Esophagus mucosa (tissue), 1 donor: ENCODE data around the gene SRCIN1. TPM values are rescaled to one million over a fixed set of nuclear protein-coding genes. Genes with fewer than 3 reads are reported as not detected.
"Not testable (repeated sequence)": the region's sequence is repeated elsewhere in the genome, so short reads cannot be mapped to it uniquely, and the experiment has no call there.

Source experiments
- ATAC-seq: fragments of 200-7000 bp; cut with Tn5 transposase; one replicate; pipeline ENCODE4 v1.9.1; 2020
- total RNA-seq: library from RNA; stranded (reverse); gene quantifications from one replicate; pipeline ENCODE4 v1.2.4, GENCODE V29; 2023
- donor health status: DM: yes; HTN: yes; CAD: no.

The SRCIN1 gene, protein sequence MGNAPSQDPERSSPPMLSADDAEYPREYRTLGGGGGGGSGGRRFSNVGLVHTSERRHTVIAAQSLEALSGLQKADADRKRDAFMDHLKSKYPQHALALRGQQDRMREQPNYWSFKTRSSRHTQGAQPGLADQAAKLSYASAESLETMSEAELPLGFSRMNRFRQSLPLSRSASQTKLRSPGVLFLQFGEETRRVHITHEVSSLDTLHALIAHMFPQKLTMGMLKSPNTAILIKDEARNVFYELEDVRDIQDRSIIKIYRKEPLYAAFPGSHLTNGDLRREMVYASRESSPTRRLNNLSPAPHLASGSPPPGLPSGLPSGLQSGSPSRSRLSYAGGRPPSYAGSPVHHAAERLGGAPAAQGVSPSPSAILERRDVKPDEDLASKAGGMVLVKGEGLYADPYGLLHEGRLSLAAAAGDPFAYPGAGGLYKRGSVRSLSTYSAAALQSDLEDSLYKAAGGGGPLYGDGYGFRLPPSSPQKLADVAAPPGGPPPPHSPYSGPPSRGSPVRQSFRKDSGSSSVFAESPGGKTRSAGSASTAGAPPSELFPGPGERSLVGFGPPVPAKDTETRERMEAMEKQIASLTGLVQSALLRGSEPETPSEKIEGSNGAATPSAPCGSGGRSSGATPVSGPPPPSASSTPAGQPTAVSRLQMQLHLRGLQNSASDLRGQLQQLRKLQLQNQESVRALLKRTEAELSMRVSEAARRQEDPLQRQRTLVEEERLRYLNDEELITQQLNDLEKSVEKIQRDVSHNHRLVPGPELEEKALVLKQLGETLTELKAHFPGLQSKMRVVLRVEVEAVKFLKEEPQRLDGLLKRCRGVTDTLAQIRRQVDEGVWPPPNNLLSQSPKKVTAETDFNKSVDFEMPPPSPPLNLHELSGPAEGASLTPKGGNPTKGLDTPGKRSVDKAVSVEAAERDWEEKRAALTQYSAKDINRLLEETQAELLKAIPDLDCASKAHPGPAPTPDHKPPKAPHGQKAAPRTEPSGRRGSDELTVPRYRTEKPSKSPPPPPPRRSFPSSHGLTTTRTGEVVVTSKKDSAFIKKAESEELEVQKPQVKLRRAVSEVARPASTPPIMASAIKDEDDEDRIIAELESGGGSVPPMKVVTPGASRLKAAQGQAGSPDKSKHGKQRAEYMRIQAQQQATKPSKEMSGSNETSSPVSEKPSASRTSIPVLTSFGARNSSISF
- total RNA-seq: 6.6 TPM

GRCh38 chr17:38605841-38606645 is at the start of gene SRCIN1:
TSS of gene SRCIN1 (minus strand) at chr17:38605952. CDS start at chr17:38605705, 247 bp downstream.
- peak; percentile 45 for ATAC-seq

DNA sequence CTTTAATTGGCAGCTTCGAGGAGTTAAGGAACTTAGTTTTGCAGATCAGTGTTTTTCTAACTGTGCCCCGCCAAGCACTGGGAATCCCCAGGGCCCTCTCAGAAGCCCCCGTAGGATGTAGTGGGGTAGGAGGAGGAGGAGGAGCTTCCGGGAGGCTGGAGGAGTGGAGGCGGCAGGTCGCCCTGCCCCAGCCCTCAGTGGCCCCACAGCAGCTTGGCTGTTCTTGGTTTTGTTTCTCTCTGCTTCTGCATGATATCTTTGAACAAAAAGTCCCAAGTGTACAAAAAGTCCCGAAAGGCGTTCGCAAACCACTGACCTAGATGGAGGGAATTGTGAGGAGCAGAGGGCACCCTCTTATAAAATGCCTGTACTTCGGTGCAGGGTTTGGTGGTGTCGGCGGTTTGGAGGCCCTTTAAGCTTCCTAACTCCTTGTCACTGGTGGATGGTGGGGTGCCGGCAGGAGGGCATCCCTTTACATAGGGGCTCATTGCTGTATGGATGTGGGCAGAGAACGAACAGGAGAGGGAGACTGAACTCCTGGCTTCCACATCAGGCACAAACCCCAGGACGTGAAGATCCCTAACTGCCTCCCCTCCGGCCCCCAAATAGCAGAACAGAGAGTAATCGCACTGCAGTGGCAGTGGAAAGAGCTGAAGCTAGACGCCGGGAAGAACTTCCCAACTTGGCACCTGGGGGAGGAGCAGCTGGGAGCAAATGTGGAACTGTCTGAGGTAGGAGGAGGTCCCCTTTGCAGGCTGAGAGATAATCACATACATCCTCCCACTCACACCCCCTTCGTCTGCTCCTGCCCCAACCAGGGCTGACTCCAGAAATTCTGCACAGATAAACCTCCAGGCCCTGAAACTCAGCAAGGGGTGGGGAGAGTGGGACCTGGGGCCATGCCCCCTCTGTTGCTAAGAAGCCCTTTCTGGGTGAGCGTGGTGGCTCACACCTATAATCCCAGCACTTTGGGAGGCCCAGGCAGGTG is 49.0 kb upstream of the SRCIN1 start:
- no peak for ATAC-seq

DNA sequence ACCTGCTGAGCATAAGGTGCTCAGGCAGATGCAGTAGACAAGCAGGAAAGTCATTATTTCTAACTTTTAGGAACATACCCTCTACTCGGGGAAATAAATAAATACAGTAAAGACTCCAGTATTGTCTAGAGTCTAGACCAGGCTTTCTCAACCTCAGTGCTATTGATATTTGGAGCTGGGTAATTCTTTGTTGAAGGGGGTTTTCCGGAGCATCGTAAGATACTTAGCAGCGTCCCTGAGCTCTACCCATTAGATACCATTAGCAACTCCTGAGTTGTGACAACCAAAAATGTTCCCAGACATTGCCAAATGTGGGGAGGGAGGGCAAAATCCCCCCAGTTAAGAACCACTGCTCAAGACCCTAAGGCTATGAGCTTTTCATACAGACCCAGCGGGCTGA is 47.9 kb upstream of the SRCIN1 start:
- ATAC-seq: no peak

DNA sequence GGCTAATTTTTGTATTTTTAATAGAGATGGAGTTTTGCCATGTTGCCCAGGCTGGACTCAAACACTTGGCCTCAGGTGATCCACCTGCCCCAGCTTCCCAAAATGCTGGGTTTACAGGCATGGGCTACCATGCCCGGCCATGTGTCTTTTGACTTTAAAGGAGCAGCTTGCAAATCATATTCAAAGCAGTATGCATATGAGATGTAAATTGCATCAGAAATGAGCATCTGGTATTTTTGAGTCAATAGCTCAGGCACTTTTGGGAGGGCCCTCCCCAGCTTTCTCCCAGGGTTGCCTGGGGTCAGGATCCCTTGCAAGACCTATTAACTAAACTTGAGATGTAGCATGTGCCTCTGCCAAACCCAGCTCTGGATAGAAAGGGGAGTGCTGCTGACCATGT is 47.5 kb upstream of the SRCIN1 start:
- no peak for ATAC-seq

DNA sequence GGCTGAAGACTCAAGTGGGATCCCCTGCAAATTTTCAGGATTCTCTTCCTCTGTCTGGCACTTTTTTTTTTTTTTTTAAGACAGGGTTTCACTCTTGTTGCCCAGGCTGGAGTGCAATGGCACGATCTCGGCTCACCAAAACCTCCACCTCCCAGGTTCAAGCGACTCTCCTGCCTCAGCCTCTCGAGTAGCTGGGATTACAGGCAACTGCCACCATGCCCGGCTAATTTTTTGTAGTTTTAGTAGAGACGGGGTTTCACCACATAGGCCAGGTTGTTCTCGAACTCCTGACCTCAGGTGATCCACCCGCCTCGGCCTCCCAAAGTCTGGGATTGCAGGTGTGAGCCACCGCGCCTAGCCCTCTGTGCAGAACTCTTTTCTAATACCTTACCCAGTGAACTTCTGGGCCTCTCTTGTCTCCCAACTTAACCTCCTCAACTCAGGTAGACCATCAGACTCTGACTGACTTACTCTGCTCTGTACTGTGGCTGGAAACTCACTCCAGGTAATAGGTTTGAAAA is 45.0 kb upstream of the SRCIN1 start:
- ATAC-seq: not testable (repeated sequence)

DNA sequence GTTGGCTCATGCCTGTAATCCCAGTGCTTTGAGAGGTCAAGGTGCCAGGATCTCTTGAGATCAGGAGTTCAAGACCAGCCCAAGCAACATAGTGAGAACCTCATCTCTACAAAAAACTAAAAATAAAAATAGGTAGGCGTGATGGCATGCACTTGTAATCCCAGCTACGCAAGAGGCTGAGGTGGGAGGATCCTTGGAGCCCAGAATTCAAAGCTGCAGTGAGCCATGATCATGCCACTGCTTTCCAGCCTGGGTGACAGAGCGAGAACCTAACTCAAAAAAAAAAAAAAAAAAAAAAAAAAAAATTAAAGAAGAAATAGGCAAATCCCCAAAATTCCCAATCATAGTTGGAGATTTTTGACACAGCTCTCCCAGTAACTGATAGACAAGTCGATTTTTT is 32.2 kb upstream of the SRCIN1 start:
- no peak for ATAC-seq

- no peak for ATAC-seq
Measured at GRCh38 chr17:38636054-38636453, 30.3 kb upstream of the SRCIN1 start.

DNA sequence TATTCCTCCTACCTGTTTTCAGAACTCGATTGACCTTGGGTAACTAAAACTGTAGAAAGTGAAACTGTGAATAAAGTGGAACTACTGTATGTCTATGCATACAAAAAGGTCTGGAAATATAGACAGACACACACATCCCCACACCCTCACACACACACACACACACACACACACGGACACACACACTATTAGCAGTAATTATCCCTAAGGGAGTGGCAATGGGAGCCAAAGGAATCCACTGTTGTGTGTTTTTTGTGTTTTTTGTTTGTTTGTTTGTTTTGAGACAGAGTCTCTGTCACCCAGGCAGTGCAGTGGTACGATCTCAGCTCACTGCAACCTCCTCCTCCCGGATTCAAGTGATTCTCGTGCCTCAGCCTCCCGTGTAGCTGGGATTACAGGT is 26.6 kb upstream of the SRCIN1 start:
- no peak for ATAC-seq

DNA sequence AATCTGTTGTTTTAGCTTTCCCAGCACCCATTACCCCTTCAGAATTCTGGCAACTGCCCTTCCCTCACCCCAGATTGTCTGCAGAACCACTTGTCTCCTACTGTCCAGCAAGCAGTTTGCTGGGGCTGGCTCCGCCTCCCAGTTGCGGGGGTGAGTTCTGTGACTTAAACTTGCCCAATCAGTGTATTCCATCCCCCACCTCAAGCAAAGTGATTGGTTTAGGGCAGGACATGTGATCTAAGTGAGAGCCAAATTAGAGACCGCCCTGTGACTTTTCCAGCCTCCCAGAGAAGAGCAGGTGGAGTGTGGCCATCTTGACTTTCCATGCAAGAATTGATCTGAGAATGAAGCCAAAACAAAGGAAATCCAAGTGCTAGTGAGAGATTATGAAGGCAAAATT is 22.7 kb upstream of the SRCIN1 start:
- no peak for ATAC-seq

DNA sequence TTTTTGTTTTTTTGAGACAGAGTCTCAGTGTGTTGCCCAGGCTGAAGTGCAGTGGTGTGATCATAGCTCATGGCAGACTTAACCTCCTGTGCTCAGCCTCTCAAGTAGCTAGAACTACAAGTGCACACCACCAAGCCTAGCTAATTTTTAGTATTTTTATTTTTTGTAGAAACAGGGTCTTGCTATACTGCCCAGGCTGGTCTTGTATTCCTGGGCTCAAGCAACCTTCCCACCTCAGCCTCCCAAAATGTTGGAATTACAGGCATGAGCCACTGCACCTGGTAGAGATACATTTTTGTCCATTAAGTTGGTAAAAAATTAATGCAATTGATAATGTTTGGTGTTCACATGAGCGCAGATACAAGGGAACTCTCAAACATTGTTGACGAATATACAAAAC is 22.2 kb upstream of the SRCIN1 start:
- ATAC-seq: no peak

GRCh38 chr17:38626606-38627226 is 21.0 kb upstream of the SRCIN1 start:
- not testable (repeated sequence) for ATAC-seq

GRCh38 chr17:38625482-38625881 is 19.7 kb upstream of the SRCIN1 start:
- no peak for ATAC-seq

DNA sequence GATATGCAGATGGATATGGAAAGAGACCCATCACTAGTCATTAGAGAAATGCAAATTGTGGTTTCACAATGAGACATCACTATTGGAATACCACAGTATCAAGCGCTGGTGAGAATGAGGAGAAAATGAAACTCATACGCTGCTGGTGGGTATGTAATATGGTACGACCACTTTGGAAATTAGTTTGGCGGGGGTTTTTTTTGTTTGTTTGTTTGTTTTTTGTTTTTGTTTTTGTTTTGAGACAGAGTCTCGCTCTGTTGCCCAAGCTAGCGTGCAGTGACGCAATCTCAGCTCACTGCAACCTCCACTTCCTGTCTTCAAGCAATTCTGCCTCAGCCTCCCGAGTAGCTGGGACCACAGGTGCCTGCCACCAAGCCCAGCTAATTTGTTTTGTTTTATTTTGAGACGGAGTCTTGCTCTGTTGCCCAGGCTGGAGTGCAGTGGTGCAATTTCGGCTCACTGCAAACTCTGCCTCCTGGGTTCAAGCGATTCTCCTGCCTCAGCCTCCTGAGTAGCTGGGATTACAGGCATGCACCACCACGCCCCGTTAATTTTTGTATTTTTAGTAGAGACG is 19.1 kb upstream of the SRCIN1 start:
- not testable (repeated sequence) for ATAC-seq

DNA sequence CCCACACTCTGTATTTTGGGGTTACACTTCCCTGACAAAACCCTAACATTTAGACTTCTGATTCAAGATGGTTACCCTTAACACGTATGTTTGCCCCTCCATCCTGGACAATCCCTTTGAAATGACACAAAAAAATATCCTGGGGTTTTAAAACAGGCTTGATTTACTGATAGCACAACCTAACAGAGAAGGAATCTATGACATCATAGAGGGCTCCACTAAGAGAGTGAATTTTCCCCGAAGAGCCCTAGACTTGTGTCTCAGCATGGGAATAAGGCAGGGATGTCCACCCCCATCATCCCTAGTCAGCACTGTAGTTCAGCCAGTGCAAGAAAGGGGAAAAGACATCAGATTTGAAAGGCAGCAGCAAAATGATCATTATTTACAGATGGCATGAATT is 15.8 kb upstream of the SRCIN1 start:
- ATAC-seq: no peak

DNA sequence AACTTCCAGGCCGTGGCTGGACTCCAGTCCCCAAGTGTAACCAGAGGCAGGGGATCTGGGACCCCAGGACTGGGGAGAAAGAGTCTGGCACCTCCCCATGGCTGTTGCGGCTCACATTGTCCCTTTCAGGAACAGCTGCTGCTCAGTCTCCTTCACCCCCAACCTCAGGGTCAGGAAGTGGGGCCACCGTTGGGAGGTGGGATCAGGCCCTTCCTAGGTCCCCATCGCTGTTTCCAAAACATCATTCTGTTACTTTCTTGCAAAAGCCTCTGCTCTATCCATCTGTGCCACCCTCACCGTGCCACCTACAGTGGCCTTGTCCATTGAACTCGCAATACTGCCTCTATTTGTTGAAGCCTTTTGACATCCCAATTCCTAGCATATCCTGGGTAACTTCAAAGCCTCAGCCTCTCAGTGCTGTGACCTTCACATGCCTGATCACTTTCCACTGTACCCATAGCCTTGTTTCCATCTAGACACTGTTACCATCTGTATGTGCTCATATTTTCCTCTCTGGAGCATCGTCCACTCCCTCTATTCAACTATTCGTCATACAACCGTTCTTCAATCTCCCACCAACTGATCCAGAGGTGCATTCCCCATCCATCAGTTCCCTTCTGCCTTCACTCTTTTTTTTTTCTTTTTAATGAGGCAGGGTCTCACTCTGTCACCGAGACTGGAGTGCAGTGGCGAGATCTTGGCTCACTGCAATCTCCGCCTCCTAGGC is 15.0 kb upstream of the SRCIN1 start:
- ATAC-seq: no peak

DNA sequence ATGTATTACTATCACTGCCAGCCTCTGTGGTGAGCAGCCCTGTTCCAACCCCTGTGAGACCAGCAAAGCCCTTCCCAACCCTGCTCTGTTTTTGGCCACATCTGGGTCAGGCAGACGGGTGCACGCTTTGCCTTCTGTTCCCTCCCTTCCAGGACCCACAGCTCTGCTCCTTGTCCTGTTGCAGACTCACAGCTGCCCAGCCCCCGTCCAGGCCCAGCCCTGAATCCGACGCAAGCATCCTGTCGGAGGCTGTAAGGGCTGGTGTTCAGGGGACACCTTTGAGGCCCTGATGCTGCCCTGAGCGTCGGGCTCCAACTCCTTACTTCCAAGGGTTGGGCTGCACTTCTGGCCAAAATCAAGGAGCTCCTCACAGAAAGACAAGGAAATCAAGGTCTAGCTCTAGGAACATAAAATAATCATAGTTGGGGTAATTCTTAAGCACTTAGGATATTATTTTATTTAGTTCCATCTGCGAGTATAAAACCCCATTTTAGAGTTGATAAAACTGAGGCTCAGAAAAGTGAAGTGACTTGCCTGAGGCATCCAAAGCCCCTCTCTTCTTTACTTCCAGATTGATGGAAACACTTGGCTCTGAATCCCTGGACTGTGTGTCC is 14.3 kb upstream of the SRCIN1 start:
- ATAC-seq: no peak

GRCh38 chr17:38619451-38619795 is 13.7 kb upstream of the SRCIN1 start:
- ATAC-seq: no peak

DNA sequence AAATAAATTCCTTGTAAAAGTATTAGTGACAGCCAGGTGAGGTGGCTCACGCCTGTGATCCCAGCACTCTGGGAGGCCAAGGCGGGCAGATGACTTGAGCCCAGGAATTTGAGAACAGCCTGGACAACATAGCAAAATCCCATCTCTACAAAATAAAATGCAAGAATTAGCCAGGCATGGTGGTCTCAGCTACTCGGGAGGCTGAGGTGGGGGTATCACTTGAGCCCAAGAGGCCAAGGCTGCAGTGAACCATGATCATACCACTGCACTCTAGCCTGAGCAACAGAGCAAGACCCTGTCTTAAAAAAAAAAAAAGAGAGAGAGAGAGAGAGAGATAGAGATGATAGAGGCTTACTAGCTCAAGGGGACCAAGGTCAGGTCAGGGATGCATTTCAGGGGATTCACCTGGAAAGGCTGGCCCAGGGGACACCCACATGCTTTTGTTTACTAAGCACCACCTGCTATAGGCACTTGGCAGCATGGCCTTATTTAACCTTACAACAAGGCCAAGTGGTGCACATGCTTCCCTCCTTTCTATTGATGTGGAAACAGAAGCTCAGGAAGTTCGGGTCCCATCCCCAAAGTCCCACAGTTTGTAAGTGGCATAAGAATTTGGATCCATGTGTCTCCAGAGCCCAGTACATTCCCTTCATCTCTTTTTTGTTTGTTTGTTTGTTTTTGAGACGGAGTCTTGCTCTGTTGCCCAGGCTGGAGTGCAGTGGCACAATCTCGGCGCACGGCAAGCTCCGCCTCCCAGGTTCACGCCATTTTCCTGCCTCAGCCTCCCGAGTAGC is 12.4 kb upstream of the SRCIN1 start:
- no peak for ATAC-seq
